IPS DF 4.7 (cell line): ENCODE results near the gene CHP2.
"Not testable (repeated sequence)": the region's sequence is repeated elsewhere in the genome, so short reads cannot be mapped to it uniquely, and the experiment has no call there.

Source experiments
- DNase-seq: peaks from one replicate; pipeline ENCODE4 v3.0.0-alpha.2; 2013; ENCODE audit warnings: low spot score; ENCODE audit errors: extremely low read depth

CHP2 gene

DNA sequence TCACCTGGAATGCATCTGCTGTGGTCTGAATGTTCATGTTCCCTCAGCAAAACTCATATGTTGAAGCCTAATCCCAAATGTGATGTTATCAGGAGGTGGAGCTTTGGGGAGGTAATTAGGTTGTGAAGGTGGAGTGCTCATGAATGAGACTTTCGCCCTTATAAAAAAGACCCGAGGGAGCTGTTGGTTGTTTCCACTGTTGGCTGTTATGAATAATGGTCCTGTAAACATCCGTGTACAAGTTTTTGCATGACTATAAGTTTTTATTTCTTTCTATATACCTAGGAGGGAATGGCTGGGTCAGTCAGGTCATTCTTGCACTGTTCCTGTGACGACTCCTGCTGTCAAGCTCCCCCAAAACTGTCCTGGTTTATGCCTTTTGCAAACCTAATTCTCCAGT, 9.6 kb upstream of the CHP2 start:
- no peak for DNase-seq

GRCh38 chr16:23748630-23749029, 6.2 kb upstream of the CHP2 start:
- no peak for DNase-seq

DNA sequence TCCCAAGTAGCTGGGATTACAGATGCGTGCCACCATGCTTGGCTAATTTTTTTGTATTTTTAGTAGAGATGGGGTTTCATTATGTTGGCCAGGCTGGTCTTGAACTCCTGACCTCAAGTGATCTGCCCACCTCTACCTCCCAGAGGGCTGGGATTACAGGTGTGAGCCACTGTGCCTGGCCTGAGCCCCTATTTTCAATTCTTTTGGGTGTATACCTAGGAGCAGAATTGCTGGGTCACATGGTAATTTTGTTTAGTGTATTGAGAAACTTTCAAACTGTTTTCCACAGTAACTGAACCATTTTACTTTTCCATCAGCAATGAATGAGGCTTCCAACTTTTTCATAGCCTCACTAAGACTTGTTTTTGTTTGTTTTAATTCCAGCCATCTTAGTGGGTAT, 3.8 kb upstream of the CHP2 start:
- not testable (repeated sequence) for DNase-seq

DNA sequence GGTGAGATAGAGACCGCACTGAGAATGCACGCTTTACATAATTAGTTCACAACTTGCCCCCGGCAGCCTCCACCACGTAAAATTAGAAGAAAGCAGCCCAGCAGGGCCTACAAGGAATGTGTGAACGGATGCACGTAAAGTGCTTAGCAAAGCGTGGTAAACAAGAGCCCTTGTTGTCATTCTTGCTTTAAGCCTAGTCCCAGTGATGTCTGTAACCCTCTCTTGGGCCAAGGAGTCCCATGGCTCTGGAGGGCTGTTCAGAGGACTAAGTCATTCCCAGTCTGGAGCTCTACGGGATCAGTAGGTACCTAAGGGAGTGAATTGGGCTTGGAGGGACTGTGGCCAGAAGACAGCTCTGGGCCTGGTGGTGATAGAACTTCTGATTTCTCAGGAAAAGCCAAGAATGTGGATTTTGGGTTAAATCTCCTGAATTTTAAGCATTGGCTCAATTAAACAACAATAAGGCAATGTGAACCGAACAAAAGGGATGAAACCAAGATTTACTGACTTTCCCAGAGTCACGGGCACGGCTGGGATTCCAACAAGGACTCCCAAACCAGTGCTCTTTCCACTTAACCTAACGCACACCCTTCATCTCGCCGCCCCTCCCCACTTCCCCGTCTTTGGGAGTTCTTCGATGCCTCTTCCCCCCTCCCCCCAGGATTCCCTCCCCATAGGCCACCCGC, 775 bp upstream of the CHP2 start:
- DNase-seq, result no peak

GRCh38 chr16:23755484-23755809, 621 bp downstream of the CHP2 start:
- DNase-seq, result no peak

- DNase-seq, result no peak
Observed at GRCh38 chr16:23757116-23757515, 2.3 kb downstream of the CHP2 start.

- no peak for DNase-seq
Observed at GRCh38 chr16:23757937-23758619, 3.3 kb downstream of the CHP2 start.

DNA sequence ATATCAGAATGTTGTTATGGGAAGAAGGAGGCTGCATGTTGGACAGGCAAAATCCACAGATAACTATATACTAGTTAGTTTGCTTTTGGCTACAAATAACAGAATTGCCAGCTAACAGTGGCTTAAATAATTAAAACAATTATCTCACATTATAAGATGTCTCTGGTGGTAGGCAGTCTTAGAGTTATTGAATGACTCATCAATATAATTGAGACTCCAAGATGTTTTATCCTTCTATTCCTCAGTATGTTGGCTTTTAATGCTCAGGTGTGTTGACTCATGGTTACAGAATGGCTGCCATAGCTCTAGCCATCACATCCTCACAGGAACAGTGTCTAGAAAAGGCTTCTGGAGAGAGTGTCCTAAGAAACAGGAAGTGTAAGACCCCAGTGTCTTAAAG, 11.1 kb downstream of the CHP2 start:
- DNase-seq, result no peak

DNA sequence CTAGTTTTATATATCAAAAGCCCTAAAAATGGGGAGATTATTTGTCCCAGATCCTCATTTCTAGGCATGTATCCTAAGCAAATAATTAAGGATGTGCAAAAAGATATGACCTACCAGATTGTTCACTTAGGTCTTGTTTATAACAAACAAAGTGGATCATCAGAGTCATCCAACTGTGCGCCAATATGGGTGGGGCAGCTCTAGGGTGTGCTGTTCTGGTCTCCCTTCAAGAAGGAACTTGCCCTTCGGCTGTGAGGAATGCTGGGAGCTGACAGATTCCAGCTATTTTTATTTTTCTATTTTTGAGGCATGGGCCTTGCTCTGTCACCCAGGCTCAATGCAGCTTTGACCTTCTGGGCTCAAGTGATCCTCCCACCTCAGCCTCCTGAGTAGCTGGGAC, 13.8 kb downstream of the CHP2 start:
- no peak for DNase-seq

DNA sequence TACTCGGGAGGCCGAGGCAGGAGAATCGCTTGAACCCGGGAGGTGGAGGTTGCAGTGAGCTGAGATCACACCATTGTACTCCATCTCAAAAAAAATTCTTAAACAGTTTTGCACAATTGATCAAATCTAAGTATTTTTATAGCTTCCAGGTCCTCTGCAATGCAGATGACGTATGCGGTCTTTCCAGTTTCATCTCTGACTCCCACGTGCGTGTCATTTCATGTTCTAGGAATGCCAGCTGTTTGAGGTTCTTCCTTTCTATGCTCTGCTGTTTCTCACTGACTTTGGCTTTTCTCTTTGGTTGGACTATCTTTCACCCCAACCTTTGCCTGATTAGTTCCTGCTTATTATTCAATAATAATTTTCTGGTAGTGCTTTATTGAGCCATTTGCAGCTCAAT, 16.2 kb downstream of the CHP2 start:
- DNase-seq, result no peak

DNA sequence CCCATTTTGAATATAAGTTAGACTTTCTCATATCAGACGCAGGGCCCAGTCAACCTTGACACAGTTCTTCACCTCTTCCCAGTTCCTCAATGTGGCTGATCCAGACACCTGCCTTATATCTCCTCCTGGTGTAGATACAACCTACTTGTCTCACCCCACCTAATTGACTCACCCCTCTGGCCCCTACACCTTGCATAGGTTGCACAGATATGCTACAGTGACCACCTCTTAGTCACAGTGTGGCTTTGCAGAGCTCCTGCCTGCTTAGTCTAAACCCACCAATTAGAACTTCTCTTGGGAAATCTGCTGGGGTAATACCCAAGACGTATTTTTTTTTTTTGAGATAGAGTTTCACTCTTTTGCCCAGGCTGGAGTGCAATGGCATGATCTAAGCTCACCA, 16.8 kb downstream of the CHP2 start:
- DNase-seq, result no peak

DNA sequence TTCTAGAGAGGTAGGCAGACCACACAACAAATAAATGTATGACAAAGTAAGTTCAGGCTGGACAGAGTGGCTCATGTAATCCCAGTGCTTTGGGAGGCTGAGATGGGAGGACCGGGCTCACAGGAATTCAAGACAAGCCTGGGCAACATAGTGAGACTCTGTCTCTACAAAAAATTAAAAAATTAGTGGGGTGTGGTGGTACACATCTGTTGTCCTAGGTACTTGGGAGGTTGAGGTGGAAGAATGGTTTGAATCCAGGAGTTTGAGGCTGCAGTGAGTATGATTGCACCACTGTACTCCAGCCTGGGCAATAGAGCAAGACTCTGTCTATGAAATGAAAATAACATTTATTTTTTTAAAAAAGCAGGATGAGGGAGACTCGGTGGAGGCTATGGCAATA, 18.5 kb downstream of the CHP2 start:
- DNase-seq, result no peak

DNA sequence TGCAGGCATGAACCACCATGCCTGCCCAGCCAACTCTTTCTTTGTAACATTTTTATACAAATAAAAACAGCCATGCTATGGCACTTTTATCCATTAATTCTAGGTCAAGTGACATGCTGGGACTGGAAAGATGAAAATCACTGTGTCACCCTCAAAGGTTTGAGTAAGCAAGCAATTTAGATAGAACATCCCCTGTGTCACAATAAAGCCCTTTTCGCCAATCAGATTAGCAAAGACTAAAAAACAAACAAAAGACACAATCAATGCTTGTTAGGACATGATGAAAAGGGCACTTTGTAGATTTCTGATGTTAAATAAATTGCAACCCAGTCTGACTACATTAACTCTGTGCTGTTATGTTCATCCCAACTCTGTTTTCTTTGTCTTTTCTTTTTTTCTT, 26.4 kb downstream of the CHP2 start:
- DNase-seq, result no peak

DNA sequence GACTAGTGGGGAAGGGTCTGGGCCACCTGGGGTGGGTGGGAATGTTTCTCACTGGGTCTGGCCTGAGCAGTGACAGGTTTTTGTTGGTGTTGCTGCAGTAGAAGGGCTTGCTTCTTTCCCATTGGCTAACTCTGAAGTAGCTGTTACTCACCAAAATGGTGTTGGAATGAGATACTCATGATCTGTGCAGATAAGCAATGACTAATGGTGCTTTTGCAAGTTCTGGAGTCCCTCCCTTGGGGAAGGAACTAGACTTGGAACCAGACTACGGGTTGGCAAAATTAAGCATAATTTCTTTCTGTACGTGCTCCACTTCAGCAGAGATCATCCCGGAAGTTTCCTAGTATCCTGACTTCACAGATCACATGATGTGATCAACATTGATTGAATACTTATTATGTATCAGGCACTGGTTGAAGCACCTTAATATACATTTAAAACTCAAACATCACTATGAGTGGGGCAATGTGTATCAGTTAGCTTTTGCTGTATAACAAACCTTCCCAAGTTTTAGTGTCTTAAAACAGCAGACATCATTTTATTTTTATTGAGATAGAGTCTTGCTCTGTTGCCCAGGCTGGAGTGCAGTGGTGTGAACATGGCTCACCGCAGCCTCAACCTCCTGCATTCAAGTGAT, 30.1 kb downstream of the CHP2 start:
- DNase-seq, result no peak

DNA sequence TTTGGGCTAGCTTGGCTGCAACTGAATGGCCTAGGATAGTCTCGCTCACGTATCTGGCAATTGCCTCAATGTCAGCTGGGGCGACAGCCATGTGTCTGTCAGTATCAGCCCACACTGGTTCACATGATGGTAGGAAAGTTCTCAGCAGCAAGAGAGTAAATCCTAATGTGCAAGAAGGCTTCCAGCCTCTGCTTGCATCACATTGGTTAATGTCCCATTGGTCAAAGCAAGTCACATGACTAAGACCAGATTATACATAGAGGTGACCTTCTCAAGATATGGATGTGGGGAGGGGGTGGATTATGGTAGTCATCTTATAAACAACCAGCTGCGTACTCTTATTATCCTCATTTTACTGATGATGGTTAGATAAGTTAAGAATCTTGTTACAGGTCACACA, 31.0 kb downstream of the CHP2 start:
- DNase-seq, result no peak

DNA sequence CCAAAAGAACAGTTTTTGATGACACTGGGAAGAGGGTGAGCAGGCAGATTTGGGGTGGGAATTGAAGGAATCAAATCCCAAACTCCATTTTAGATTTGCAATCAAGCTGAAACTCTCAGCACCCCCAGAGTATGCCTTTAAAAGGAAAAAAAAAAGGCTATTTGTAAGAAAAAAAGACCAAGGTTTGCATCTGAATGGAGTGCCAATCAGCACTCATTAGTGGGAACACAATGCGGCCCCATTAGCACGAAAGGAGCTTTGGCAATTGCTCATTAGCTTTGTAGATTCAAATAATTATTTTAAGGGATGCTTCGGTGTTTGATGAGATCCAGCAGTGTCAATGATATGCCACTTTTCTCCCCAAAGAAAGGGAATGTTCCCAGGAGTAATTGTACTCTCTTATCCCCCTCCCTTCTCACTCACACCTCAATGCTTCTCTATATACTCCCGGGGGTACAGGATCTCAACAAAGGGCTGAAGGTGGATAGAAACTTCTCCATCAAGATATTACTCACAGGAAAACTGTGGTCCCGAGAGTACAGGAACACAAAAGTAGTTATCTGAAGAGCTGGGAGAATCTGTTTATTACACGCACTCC, 32.2 kb downstream of the CHP2 start:
- DNase-seq, result no peak

- no peak for DNase-seq
Observed at GRCh38 chr16:23788685-23789084, 33.9 kb downstream of the CHP2 start.

DNA sequence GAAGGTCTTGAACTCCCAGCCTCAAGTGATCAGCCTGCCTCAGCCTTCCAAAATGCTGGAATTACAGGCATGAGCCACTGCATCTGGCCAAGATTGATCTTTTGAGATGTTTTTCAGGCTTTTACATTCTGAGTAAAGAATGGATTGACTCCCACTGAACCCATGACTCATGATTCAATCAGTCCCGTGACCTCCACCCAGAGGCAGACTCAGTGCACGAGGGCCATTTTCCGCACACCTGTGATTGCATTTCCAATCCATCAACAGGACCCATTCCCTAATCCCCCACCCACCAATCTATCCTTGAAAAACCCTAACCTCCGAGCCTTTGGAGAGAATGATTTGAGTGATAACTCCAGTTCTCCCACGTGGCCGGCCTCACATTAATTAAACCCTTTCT, 40.6 kb downstream of the CHP2 start:
- DNase-seq, result no peak

GRCh38 chr16:23796941-23797340, 42.1 kb downstream of the CHP2 start:
- DNase-seq, result no peak

DNA sequence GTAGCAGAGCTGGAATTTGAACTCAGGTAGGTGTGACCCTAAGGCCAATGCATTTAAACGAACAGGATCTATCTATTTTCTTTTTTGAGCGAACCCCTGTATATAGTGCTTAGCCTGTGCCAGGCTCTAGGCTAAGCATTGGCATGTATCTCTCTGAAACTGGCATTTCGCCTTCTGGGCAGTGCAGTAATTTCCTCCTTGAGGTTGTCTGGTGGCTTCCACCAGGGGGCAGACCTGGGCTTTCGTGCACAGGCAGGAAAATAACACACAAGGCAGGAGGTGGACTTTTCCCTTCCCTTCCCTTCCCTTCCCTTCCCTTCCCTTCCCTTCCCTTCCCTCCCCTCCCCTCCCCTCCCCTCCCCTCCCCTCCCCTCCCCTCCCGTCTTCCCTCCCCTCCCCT, 46.6 kb downstream of the CHP2 start:
- DNase-seq, result no peak

- DNase-seq, result no peak
Observed at GRCh38 chr16:23802776-23803175, 48.0 kb downstream of the CHP2 start.

- DNase-seq, result no peak
Observed at GRCh38 chr16:23803591-23804123, 48.8 kb downstream of the CHP2 start.
